NCI-H1694 (cell line): ENCODE results near the gene MAG.
"Not testable (repeated sequence)": the region's sequence is repeated elsewhere in the genome, so short reads cannot be mapped to it uniquely, and the experiment has no call there.

Experiments
- DNase-seq: peaks from one replicate; lab custom pipeline; 2025; lab: John Stamatoyannopoulos, UW

The MAG gene

GRCh38 chr19:35346193-35347052 is 54.5 kb downstream of the MAG start:
- no peak for DNase-seq

GRCh38 chr19:35347171-35347929 is 55.4 kb downstream of the MAG start, which contains the start of gene FFAR1:
Gene FFAR1, plus strand, starts transcription at chr19:35347902. Its CDS starts 3,650 bp downstream, at chr19:35351552.
- no peak for DNase-seq

DNA sequence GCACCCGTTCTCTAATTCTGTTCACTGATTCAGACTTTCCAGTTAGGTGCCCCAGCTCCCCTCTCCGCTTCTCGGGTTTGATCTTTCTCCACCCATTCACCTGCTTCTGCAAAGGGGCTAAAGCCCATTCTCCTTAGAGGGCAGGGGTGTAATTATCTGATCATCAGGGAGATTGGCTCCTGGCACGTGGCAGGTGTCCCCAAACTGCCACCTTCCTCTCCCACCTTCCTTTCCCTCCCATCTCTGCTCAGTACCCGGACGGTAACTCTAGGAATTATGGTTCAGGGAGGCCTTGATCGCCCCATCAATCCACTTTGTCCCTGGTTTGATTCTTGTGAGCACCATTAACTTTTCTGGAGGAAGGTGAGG is 56.0 kb downstream of the MAG start:
- DNase-seq: no peak

DNA sequence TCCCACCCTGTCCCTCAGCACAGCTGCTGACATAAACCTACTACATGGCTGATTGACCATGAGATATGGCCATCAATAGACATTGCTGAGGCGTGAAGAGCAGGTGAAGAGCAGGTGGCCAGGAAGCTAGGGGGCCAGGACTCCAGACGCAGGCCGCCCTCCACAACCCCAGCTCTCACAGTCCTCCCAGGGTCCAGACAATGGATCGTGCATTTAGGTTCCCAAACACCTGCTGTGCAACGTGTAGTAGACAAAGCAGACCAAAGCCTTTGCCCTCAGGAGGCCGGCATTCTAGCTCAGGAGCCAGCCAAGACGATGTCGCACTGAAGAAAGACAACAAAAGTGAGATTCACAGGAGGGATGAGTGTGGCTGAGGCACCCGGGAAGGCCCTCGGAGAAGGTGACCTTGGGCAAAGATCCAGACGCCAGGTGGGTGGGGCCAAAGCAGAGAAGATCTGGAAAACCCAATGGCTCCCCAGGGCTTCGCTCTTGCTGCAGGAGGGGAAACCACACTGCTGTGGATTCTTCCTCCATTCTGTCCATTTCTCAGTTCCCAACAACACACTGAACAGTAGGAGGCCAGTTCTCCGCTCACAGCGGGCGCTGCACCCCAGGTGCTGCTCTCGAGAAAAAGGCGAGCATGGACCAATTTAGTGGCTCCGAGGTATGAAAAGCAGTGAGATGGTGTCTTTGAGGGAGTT is 57.1 kb downstream of the MAG start:
- no peak for DNase-seq

DNA sequence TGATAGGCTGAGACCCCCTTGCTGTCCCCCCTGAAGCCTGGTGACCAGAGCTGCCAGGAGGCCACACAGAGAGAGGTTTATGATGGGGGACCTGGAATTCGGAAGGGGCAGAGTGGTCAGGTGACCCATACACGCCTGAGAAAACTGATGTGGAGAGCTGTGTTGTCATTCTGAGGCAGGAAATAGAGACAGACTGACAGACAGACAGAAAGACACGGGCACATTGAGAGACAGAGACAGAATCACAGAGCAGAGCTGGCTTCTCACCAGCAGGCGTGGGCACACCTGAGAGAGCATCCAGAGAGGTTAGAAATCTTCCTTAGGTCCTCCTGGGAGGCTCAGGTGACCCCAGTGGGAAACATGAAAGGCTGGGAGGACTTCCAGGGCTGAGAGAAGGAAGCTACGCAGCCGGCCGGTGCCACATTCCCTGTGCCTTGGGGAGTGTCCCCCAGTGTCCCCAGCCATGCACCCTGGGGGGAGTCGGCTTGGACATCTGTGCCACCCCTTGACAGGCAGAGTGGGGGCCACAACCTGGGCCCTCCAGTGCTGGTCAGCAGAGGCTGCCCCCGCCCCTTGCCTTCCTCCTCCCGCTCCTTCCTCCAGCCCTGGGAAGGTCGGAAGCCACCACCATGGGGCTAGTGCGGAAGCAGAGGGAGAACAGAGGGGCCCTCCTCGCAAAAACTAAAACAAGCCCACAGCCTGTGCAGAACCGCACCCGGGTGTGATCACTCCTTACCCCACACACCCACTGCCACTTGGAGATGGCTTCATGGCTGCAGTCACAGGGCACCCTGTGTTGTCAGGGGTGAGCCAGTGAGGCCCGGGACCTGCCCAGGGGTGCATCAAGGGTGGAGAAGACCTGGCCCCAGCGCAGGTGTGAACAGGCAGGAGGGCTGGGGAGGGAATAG is 57.9 kb downstream of the MAG start:
- no peak for DNase-seq

GRCh38 chr19:35350591-35350990 is 58.6 kb downstream of the MAG start:
- DNase-seq: no peak

GRCh38 chr19:35351411-35352176 is 59.6 kb downstream of the MAG start:
- no peak for DNase-seq

GRCh38 chr19:35352177-35352447 is 60.2 kb downstream of the MAG start:
- no peak for DNase-seq

DNA sequence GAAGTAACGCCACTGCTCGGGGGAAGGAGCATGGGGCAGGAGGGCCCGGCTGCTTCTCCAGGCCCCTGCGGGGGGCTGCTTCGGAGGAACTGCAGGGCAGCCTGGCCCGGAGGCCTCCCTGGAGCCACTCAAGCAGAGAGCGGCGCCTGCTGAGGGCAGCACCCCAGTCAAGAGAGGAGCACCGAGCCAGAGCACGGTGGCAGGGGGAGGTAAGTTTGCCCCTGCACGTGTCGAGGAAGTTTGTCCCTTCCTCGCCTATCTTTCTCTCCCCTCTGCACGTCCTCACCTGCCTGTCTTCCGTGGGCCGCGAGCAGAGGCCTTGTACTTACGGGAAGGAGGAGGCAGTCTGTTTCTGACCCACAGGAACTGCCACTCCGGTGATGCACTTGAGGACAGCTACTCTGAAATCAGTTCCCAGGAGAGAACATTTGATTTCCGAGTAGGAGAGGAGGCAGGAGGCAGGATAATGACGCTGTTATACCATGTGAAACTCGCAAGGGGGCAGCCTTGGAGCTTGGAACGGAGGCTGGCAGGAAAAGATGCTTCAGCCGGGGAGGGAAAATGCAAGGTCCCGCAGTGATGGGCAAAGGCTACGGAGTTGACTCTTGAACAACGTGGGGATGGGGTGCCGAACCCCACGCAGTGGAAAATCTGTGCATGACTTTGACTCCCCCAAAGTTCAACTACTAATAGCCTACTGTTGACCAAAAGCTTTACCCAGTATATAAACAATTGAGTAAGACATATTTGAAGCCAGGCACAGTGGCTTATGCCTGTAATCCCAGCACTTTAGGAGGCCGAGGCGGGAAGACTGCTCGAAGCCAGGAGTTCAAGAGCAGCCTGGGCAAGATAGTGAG is 60.7 kb downstream of the MAG start:
- DNase-seq: peak; percentile 64

DNA sequence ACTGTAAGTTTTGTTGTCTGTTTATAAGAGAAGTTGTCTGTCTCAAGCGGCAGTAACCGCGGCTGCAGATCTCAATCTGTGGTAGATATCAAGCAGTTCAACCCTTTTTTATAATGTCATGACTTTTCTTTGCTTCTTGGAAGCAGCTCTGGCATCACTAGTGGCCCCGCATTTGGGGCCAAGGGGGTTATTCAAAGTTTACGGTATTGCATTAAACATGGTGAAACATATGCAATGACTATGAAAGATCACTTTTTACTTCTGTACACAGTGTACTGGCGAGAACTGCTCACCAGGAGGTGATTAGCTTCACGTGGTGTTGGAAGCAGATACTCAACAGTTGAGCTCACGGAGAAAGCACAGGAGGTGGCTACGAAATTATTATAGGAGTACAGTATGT is 61.7 kb downstream of the MAG start:
- no peak for DNase-seq

- DNase-seq: no peak
These were observed 62.9 kb downstream of the MAG start for GRCh38 chr19:35354898-35355297.

- no peak for DNase-seq
These were observed 64.0 kb downstream of the MAG start for GRCh38 chr19:35355791-35356460.

DNA sequence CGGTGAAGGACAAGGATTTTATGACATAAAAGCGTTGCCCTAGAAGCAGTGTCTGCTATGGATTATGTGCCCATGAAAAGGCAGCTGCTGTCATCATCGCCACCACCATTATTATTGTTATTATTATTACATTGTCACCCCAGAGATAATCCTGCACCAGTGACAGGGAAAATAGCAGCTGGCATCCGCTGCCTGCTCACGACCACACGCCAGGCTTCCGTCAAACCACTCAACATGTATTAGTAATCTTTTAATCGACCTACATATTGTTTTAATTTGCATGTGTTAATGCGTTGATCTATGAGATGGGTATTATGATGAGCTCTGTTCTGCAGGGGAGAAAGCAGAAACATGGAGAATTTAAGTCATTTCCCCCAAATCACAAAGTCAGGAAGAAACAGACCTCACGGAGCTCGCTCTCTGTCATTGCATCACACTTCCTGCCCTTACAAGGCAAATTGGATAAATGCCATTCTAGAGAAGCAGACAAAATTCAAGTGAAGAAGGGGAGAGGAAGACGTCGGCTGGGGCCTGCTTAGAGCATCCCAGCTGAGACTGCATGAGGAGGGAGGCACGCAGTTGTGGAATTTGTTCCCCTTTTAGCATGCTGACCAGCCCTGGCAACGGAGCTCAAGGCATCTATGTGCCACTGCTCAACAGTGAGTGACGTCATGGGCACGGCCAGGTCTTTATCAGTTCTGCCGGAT is 66.1 kb downstream of the MAG start, which contains the start of gene FFAR3:
Gene FFAR3 (plus strand): TSS at position 594 of the 707 bp plus-strand sequence. CDS start 431 bp downstream, outside the sequence.
- DNase-seq: no peak

DNA sequence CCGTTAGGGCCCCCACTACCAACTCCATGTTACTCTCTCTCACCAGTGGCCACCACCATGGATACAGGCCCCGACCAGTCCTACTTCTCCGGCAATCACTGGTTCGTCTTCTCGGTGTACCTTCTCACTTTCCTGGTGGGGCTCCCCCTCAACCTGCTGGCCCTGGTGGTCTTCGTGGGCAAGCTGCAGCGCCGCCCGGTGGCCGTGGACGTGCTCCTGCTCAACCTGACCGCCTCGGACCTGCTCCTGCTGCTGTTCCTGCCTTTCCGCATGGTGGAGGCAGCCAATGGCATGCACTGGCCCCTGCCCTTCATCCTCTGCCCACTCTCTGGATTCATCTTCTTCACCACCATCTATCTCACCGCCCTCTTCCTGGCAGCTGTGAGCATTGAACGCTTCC is 66.9 kb downstream of the MAG start:
- DNase-seq: not testable (repeated sequence)

- DNase-seq: not testable (repeated sequence)
These were observed 67.4 kb downstream of the MAG start for GRCh38 chr19:35359395-35359794.

DNA sequence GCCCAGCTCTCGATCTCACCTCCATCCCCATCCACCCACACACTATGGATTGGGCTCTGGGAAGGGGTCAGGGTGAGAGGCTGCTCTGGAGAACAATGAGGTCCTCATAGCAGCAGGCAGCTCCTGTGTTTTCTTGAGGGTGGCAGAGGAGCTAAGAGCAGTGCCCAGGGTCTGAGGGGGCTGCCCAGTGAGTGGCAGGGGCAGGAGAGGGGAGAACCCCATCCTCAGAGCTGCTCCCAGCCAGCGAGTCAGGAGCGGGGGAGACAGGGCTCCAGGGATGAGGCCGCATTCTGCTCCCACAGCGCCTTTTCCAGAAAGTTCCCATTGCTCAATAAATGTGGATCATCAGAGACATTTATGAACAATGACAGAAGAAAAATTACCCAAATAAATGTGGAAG is 68.1 kb downstream of the MAG start:
- not testable (repeated sequence) for DNase-seq

DNA sequence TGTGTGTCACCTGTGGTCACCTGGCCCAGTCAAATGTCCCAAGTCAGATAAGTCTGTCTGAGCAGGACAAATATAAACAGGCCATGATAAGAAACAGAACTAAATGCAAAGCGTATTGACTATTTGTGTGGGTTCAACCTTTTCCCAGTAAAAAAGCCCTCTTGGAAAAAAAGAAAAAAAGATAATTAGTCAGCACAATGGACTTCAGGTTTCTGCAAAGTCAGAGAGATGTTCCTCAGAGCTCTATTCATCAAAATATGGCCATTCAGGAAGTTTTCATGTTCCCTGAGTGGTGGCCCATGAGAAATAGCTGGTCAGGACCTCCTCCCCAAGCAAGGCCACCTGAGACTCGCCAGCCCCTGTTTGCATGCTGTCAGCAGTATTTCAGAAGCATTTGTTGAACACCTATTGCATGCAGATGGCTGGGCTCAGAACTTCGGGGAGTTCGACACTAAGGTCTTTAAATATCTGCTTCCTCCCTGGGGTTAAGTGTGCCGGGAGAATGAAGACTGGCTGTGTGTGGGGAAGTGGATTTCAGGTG is 69.0 kb downstream of the MAG start:
- DNase-seq: no peak

DNA sequence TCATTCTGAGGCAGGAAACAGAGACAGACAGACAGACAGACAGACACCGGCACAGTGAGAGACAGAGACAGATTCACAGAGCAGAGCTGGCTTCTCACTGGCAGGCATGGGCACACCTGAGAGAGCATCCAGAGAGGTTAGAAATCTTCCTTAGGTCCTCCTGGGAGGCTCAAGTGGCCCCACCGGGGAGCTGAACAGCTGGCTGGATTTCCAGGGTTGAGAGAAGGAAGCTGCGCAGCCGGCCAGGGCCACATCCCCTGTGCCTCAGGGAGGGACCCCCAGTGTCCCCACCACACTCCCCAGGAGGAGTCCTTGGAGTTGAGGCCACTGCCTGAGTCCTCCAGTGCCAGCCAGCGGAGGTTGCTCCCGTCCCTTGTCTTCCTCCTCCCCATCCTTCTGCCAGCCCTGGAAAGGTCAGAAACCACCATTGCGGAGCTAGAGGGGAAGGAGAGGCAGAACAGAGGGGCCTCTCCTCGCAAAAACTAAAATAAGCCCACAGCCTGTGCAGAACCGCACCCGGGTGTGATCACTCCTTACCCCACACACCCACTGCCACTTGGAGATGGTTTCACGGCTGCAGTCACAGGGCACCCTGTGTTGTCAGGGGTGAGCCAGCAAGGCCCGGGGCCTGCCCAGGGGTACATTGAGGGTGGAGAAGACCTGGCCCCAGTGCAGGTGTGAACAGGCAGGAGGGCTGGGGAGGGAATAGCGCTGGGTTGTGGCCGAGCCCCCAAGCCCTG is 70.5 kb downstream of the MAG start:
- DNase-seq: no peak
